HPDE6-E6E7 (cell line): ENCODE results near the gene TMSB4X.

Experiments used
- DNase-seq: peaks from one replicate; pipeline ENCODE4 v3.0.0; 2011; ENCODE audit warnings: missing footprints; ENCODE audit errors: extremely low spot score

The TMSB4X gene

GRCh38 chrX:13024986-13025385, 50.1 kb downstream of the TMSB4X start:
- no peak for DNase-seq
